ENCODE measurements around the gene C1QTNF1.

C1QTNF1 gene

GRCh38 chr17:79092567-79092966 lies 68.6 kb downstream of the C1QTNF1 start:
- Histone ChIP-seq H3K27ac (ENCODE audit: low read length) (no peak overlapping the region), H3K27me3 (ENCODE audit: control insufficient read depth in 1 of 2, insufficient read depth in 2 of 2, low read length in 2 of 2) (peaks cover 22 to 35% of the 10 kb centered on the region in 2 donors), H3K36me3 (ENCODE audit: control insufficient read depth in 2 of 2, insufficient read depth in 2 of 2, low read length in 2 of 2) (no peaks in the 10 kb centered on the region), H3K9me3 (ENCODE audit: control insufficient read depth in 2 of 2, low read length in 2 of 2) (no peaks in the 10 kb centered on the region), H3K4me1 (ENCODE audit: control insufficient read depth, insufficient read depth, low read length) (peaks cover 8% of the 10 kb centered on the region), H3K9ac (ENCODE audit: low read length in 2 of 2) (no peak overlapping the region), H3K4me3 (ENCODE audit: low read length in 2 of 2) (no peak overlapping the region)

- no peak overlapping the region for H3K4me3 ChIP-seq (ENCODE audit: low read length in 2 of 2)
- peaks cover 29 to 42% of the 10 kb centered on the region in 2 donors for H3K27me3 ChIP-seq (ENCODE audit: control insufficient read depth in 1 of 2, insufficient read depth in 2 of 2, low read length in 2 of 2)
- no peak overlapping the region for H3K27ac ChIP-seq (ENCODE audit: low read length)
- H3K4me1 ChIP-seq (ENCODE audit: control insufficient read depth, insufficient read depth, low read length) = peaks cover 8% of the 10 kb centered on the region
- H3K9ac ChIP-seq (ENCODE audit: low read length in 2 of 2) = no peak overlapping the region
- H3K9me3 ChIP-seq (ENCODE audit: control insufficient read depth in 2 of 2, low read length in 2 of 2) = no peaks in the 10 kb centered on the region
- no peaks in the 10 kb centered on the region for H3K36me3 ChIP-seq (ENCODE audit: control insufficient read depth in 2 of 2, insufficient read depth in 2 of 2, low read length in 2 of 2)
Measured at GRCh38 chr17:79093270-79093669, 69.3 kb downstream of the C1QTNF1 start.

GRCh38 chr17:79094261-79094660 lies 70.3 kb downstream of the C1QTNF1 start:
- Histone ChIP-seq H3K27me3 (ENCODE audit: control insufficient read depth in 1 of 2, insufficient read depth in 2 of 2, low read length in 2 of 2) (peaks cover 31 to 50% of the 10 kb centered on the region in 2 donors), H3K36me3 (ENCODE audit: control insufficient read depth in 2 of 2, insufficient read depth in 2 of 2, low read length in 2 of 2) (no peaks in the 10 kb centered on the region), H3K27ac (ENCODE audit: low read length) (no peak overlapping the region), H3K4me1 (ENCODE audit: control insufficient read depth, insufficient read depth, low read length) (peaks cover 8% of the 10 kb centered on the region), H3K4me3 (ENCODE audit: low read length in 2 of 2) (no peak overlapping the region), H3K9ac (ENCODE audit: low read length in 2 of 2) (no peak overlapping the region), H3K9me3 (ENCODE audit: control insufficient read depth in 2 of 2, low read length in 2 of 2) (no peaks in the 10 kb centered on the region)

- Histone ChIP-seq H3K36me3 (ENCODE audit: control insufficient read depth in 2 of 2, insufficient read depth in 2 of 2, low read length in 2 of 2) (no peaks in the 10 kb centered on the region), H3K27ac (ENCODE audit: low read length) (no peak overlapping the region)
Measured at GRCh38 chr17:79095345-79096055, 71.5 kb downstream of the C1QTNF1 start.

GRCh38 chr17:79096477-79096876 lies 72.5 kb downstream of the C1QTNF1 start:
- Histone ChIP-seq H3K27me3 (ENCODE audit: control insufficient read depth in 1 of 2, insufficient read depth in 2 of 2, low read length in 2 of 2) (peaks cover 34 to 62% of the 10 kb centered on the region in 2 donors), H3K4me3 (ENCODE audit: low read length in 2 of 2) (no peak overlapping the region), H3K36me3 (ENCODE audit: control insufficient read depth in 2 of 2, insufficient read depth in 2 of 2, low read length in 2 of 2) (no peaks in the 10 kb centered on the region)

More at GRCh38 chr17:79095345-79096055, 71.5 kb downstream of the C1QTNF1 start:
- Histone ChIP-seq H3K4me3 (ENCODE audit: low read length in 2 of 2) (no peak overlapping the region), H3K9ac (ENCODE audit: low read length in 2 of 2) (no peak overlapping the region), H3K27me3 (ENCODE audit: control insufficient read depth in 1 of 2, insufficient read depth in 2 of 2, low read length in 2 of 2) (peaks cover 38 to 58% of the 10 kb centered on the region in 2 donors), H3K9me3 (ENCODE audit: control insufficient read depth in 2 of 2, low read length in 2 of 2) (no peaks in the 10 kb centered on the region), H3K4me1 (ENCODE audit: control insufficient read depth, insufficient read depth, low read length) (peaks cover 5% of the 10 kb centered on the region)

GRCh38 chr17:79097226-79098055 lies 73.5 kb downstream of the C1QTNF1 start:
- H3K27ac ChIP-seq (ENCODE audit: low read length) = no peak overlapping the region
- no peaks in the 10 kb centered on the region for H3K4me1 ChIP-seq (ENCODE audit: control insufficient read depth, insufficient read depth, low read length)
- H3K4me3 ChIP-seq (ENCODE audit: low read length in 2 of 2) = no peak overlapping the region
- H3K36me3 ChIP-seq (ENCODE audit: control insufficient read depth in 2 of 2, insufficient read depth in 2 of 2, low read length in 2 of 2) = no peaks in the 10 kb centered on the region
- peaks cover 32 to 56% of the 10 kb centered on the region in 2 donors for H3K27me3 ChIP-seq (ENCODE audit: control insufficient read depth in 1 of 2, insufficient read depth in 2 of 2, low read length in 2 of 2)
- no peaks in the 10 kb centered on the region for H3K9me3 ChIP-seq (ENCODE audit: control insufficient read depth in 2 of 2, low read length in 2 of 2)
- H3K9ac ChIP-seq (ENCODE audit: low read length in 2 of 2) = no peak overlapping the region

More at GRCh38 chr17:79096477-79096876, 72.5 kb downstream of the C1QTNF1 start:
- Histone ChIP-seq H3K27ac (ENCODE audit: low read length) (no peak overlapping the region), H3K9me3 (ENCODE audit: control insufficient read depth in 2 of 2, low read length in 2 of 2) (no peaks in the 10 kb centered on the region), H3K9ac (ENCODE audit: low read length in 2 of 2) (no peak overlapping the region), H3K4me1 (ENCODE audit: control insufficient read depth, insufficient read depth, low read length) (no peaks in the 10 kb centered on the region)

- peaks cover 34 to 60% of the 10 kb centered on the region in 2 donors for H3K27me3 ChIP-seq (ENCODE audit: control insufficient read depth in 1 of 2, insufficient read depth in 2 of 2, low read length in 2 of 2)
- no peak overlapping the region for H3K4me3 ChIP-seq (ENCODE audit: low read length in 2 of 2)
- H3K27ac ChIP-seq (ENCODE audit: low read length) = no peak overlapping the region
- no peaks in the 10 kb centered on the region for H3K4me1 ChIP-seq (ENCODE audit: control insufficient read depth, insufficient read depth, low read length)
- H3K9ac ChIP-seq (ENCODE audit: low read length in 2 of 2) = no peak overlapping the region
- no peaks in the 10 kb centered on the region for H3K9me3 ChIP-seq (ENCODE audit: control insufficient read depth in 2 of 2, low read length in 2 of 2)
- H3K36me3 ChIP-seq (ENCODE audit: control insufficient read depth in 2 of 2, insufficient read depth in 2 of 2, low read length in 2 of 2) = no peaks in the 10 kb centered on the region
Measured at GRCh38 chr17:79098282-79098867, 74.4 kb downstream of the C1QTNF1 start.
